Measurements from ENCODE around the gene DIPK1A. TPM values are rescaled to one million over a fixed set of nuclear protein-coding genes. Genes with fewer than 3 reads are reported as not detected.
A peak's percentile ranks its signal among the peaks of the same experiment; 100 is the strongest.

The DIPK1A gene
- total RNA-seq, 1 donor from 2014 or later, result 4.6 TPM

GRCh38 chr1:92909321-92909720 is 51.9 kb downstream of the DIPK1A start:
- Histone ChIP-seq H3K9me3 (no peaks in the 10 kb centered on the region), H3K27me3 (no peaks in the 10 kb centered on the region), H3K36me3 (no peaks in the 10 kb centered on the region), H3K4me1 (no peaks in the 10 kb centered on the region), H3K4me3 (no peak overlapping the region), H3K27ac (no peak overlapping the region)
- TF ChIP-seq CTCF (IDR thresholded peaks at IDR 0.05), result no peak
- intact Hi-C loops (cut with DNase I), result no loop called here
- no peak for DNase-seq
- ATAC-seq, result no peak

- no peaks in the 10 kb centered on the region for H3K27me3 ChIP-seq
- DNase-seq (no peak), ATAC-seq (no peak)
- no peaks in the 10 kb centered on the region for H3K36me3 ChIP-seq
- no peaks in the 10 kb centered on the region for H3K9me3 ChIP-seq
- intact Hi-C loops (cut with DNase I), result no loop called here
- no peak for TF ChIP-seq CTCF (IDR thresholded peaks at IDR 0.05)
- no peak overlapping the region for H3K27ac ChIP-seq
- H3K4me1 ChIP-seq, result no peaks in the 10 kb centered on the region
- H3K4me3 ChIP-seq, result no peak overlapping the region
Measured at GRCh38 chr1:92907949-92908684, 53.1 kb downstream of the DIPK1A start.

GRCh38 chr1:92903765-92904164 is 57.5 kb downstream of the DIPK1A start:
- no peak for ATAC-seq

GRCh38 chr1:92902406-92902744 is 58.9 kb downstream of the DIPK1A start:
- Histone ChIP-seq H3K4me3 (no peak overlapping the region), H3K36me3 (no peaks in the 10 kb centered on the region), H3K4me1 (no peaks in the 10 kb centered on the region), H3K27me3 (no peaks in the 10 kb centered on the region), H3K27ac (no peak overlapping the region), H3K9me3 (no peaks in the 10 kb centered on the region)
- no peak for TF ChIP-seq CTCF (IDR thresholded peaks at IDR 0.05)
- ATAC-seq (peak; percentile 44), DNase-seq (no peak)
- intact Hi-C loops (cut with DNase I), result no loop called here

More at GRCh38 chr1:92903765-92904164, 57.5 kb downstream of the DIPK1A start:
- H3K27ac ChIP-seq, result no peak overlapping the region
- no peaks in the 10 kb centered on the region for H3K4me1 ChIP-seq
- TF ChIP-seq CTCF (IDR thresholded peaks at IDR 0.05), result no peak
- DNase-seq, result no peak
- no peaks in the 10 kb centered on the region for H3K9me3 ChIP-seq
- intact Hi-C loops (cut with DNase I), result no loop called here
- no peak overlapping the region for H3K4me3 ChIP-seq
- no peaks in the 10 kb centered on the region for H3K36me3 ChIP-seq
- no peaks in the 10 kb centered on the region for H3K27me3 ChIP-seq

GRCh38 chr1:92901699-92902405 is 59.4 kb downstream of the DIPK1A start:
- Histone ChIP-seq H3K27ac (no peak overlapping the region), H3K9me3 (no peaks in the 10 kb centered on the region), H3K36me3 (no peaks in the 10 kb centered on the region), H3K27me3 (no peaks in the 10 kb centered on the region), H3K4me1 (no peaks in the 10 kb centered on the region), H3K4me3 (no peak overlapping the region)
- ATAC-seq (peak; percentile 69), DNase-seq (no peak)
- intact Hi-C loops (cut with DNase I), result no loop called here
- no peak for TF ChIP-seq CTCF (IDR thresholded peaks at IDR 0.05)
